HEK293T (cell line): ENCODE measurements around the gene THAP5.

Source experiments
- ARNT ChIP-seq: fragments of 450-650 bp; IDR thresholded peaks from 2 replicates; pipeline ENCODE4 v1.6.1; 2017; ENCODE audit warnings: mild to moderate bottlenecking
- BHLHE40 ChIP-seq: fragments of 450-650 bp; IDR thresholded peaks from 2 replicates; pipeline ENCODE4 v1.6.1; 2016; ENCODE audit warnings: mild to moderate bottlenecking, moderate library complexity, borderline replicate concordance
- ELF4 ChIP-seq: fragments of 450-650 bp; IDR thresholded peaks from 2 replicates; pipeline ENCODE4 v1.6.1; 2017; ENCODE audit warnings: antibody characterized with exemption
- FOXA1 ChIP-seq: fragments of 450-650 bp; IDR thresholded peaks from 2 replicates; pipeline ENCODE4 v1.6.1; 2016; ENCODE audit warnings: mild to moderate bottlenecking
- FOXM1 ChIP-seq: fragments of 450-650 bp; IDR thresholded peaks from 2 replicates; pipeline ENCODE4 v1.6.1; 2017; ENCODE audit warnings: mild to moderate bottlenecking, borderline replicate concordance
- LEF1 ChIP-seq: fragments of 450-650 bp; IDR thresholded peaks from 2 replicates; pipeline ENCODE4 v1.6.1; 2017; ENCODE audit warnings: mild to moderate bottlenecking, borderline replicate concordance
- NFRKB ChIP-seq: fragments of 450-650 bp; IDR thresholded peaks from 2 replicates; pipeline ENCODE4 v1.6.1; 2016; ENCODE audit warnings: mild to moderate bottlenecking, moderate library complexity
- PKNOX1 ChIP-seq: fragments of 450-650 bp; IDR thresholded peaks from 2 replicates; pipeline ENCODE4 v1.6.1; 2016
- SP1 ChIP-seq: fragments of 450-650 bp; IDR thresholded peaks from 2 replicates; pipeline ENCODE4 v1.6.1; 2017
- SUZ12 ChIP-seq: fragments of 450-650 bp; IDR thresholded peaks from 2 replicates; pipeline ENCODE4 v1.6.1; 2016; ENCODE audit warnings: mild to moderate bottlenecking
- TARDBP ChIP-seq: fragments of 450-650 bp; IDR thresholded peaks from 2 replicates; pipeline ENCODE4 v1.6.1; 2016

- TF ChIP-seq SUZ12 (no peak), BHLHE40 (no peak), ARNT (no peak), FOXA1 (no peak), NFRKB (no peak), ELF4 (no peak), FOXM1 (no peak), SP1 (no peak), LEF1 (no peak), TARDBP (no peak), PKNOX1 (no peak)
Measured at GRCh38 chr7:108526768-108527017, 42.8 kb downstream of the THAP5 start.
